OCI-LY3 (cell line): ENCODE data around the gene EDEM3.

Experiments
- CTCF ChIP-seq: fragments of 200-600, 300-600 bp; sonication (generic); IDR thresholded peaks from 2 replicates; pipeline ENCODE4 v1.5.1; 2014; ENCODE audit warnings: antibody characterized with exemption, low read length, low read depth
- EZH2phosphoT487 ChIP-seq: fragments of 200-600 bp; shearing (Covaris generic); IDR thresholded peaks from 2 replicates; pipeline ENCODE4 v1.6.1; 2018; ENCODE audit warnings: antibody characterized with exemption, mixed run types, low read depth

GRCh38 chr1:184648160-184648855, 106.3 kb downstream of the EDEM3 start:
- TF ChIP-seq CTCF (no peak), EZH2phosphoT487 (no peak)
